HEK293 (cell line): ENCODE measurements around the gene PLSCR3.

Experiments
- CTCF ChIA-PET: fragments of 350-600 bp; formaldehyde crosslinking; extraction: SDS; loops from one replicate; lab custom pipeline; 2021; ENCODE audit warnings: antibody characterized with exemption; lab: Yijun Ruan, JAX
- POLR2A ChIA-PET: fragments of 300-600 bp; formaldehyde crosslinking; extraction: SDS; loops from one replicate; lab custom pipeline; 2020; ENCODE audit warnings: antibody characterized with exemption, inconsistent platforms; lab: Yijun Ruan, JAX
- H3K27ac ChIP-seq: fragments of 200-500 bp; sonication (Bioruptor generic); 2 replicates; pipeline ENCODE4 v1.5.1; 2014; ENCODE audit warnings: low read depth, low read length, control low read depth, inconsistent platforms; ENCODE audit errors: extremely low read depth
- H3K36me3 ChIP-seq, 2 experiments: fragments of 200-500 bp in 1 of 2; sonication (Bioruptor generic) in 1 of 2; 1 replicate in 1 of 2; 2 replicates in 1 of 2; pipeline ENCODE4 v1.5.1; 2014 to 2017; ENCODE audit warnings: inconsistent platforms in 2 of 2, low read length in 2 of 2; ENCODE audit not compliant: control insufficient read depth in 2 of 2, insufficient read depth in 1 of 2
- H3K4me1 ChIP-seq: fragments of 200-500 bp; sonication (Bioruptor generic); 2 replicates; pipeline ENCODE4 v1.5.1; 2014; ENCODE audit warnings: mild to moderate bottlenecking, low read length, inconsistent platforms; ENCODE audit not compliant: control insufficient read depth, insufficient read depth
- H3K4me3 ChIP-seq: 2 replicates; pipeline ENCODE4 v1.5.1; 2011; ENCODE audit warnings: low read depth, mild to moderate bottlenecking, control low read depth, low read length, moderate library complexity
- H3K9me3 ChIP-seq: fragments of 200-500 bp; sonication (Bioruptor generic); 2 replicates; pipeline ENCODE4 v1.5.1; 2014; ENCODE audit warnings: low read depth, low read length, inconsistent platforms; ENCODE audit not compliant: control insufficient read depth, insufficient read depth
- CTCF ChIP-seq: fragments of 450-650 bp; formaldehyde crosslinking; IDR thresholded peaks from 2 replicates; pipeline ENCODE4 v1.5.1; 2016; ENCODE audit warnings: missing biosample characterization, missing genetic modification characterization
- KLF8 ChIP-seq: fragments of 450-650 bp; formaldehyde crosslinking; IDR thresholded peaks from 2 replicates; pipeline ENCODE4 v1.5.1; 2016; ENCODE audit warnings: missing biosample characterization, missing genetic modification characterization
- KLF9 ChIP-seq: fragments of 450-650 bp; formaldehyde crosslinking; IDR thresholded peaks from 2 replicates; pipeline ENCODE4 v1.5.1; 2016; ENCODE audit warnings: missing biosample characterization, missing genetic modification characterization, low read depth
- PATZ1 ChIP-seq: fragments of 450-650 bp; formaldehyde crosslinking; IDR thresholded peaks from 2 replicates; pipeline ENCODE4 v1.5.1; 2016; ENCODE audit warnings: missing biosample characterization, missing genetic modification characterization
- PRDM6 ChIP-seq: fragments of 450-650 bp; formaldehyde crosslinking; IDR thresholded peaks from 2 replicates; pipeline ENCODE4 v1.5.1; 2017; ENCODE audit warnings: missing biosample characterization, missing genetic modification characterization
- SCRT2 ChIP-seq: fragments of 450-650 bp; formaldehyde crosslinking; IDR thresholded peaks from 2 replicates; pipeline ENCODE4 v1.5.1; 2016; ENCODE audit warnings: missing biosample characterization, missing genetic modification characterization
- ZBTB17 ChIP-seq: fragments of 450-650 bp; formaldehyde crosslinking; IDR thresholded peaks from 2 replicates; pipeline ENCODE4 v1.5.1; 2016; ENCODE audit warnings: missing biosample characterization, missing genetic modification characterization
- ZBTB26 ChIP-seq: fragments of 450-650 bp; formaldehyde crosslinking; optimal IDR thresholded peaks from 2 replicates; pipeline ENCODE3; 2016; ENCODE audit warnings: missing biosample characterization, mild to moderate bottlenecking, missing genetic modification characterization
- ZBTB6 ChIP-seq: fragments of 450-650 bp; formaldehyde crosslinking; IDR thresholded peaks from 2 replicates; pipeline ENCODE4 v1.5.1; 2017; ENCODE audit warnings: missing biosample characterization, missing genetic modification characterization
- ZBTB8A ChIP-seq: fragments of 450-650 bp; formaldehyde crosslinking; IDR thresholded peaks from 2 replicates; pipeline ENCODE4 v1.5.1; 2016; ENCODE audit warnings: missing biosample characterization, missing genetic modification characterization
- ZFHX2 ChIP-seq: fragments of 450-650 bp; formaldehyde crosslinking; conservative IDR thresholded peaks from 2 replicates; pipeline ENCODE4 v1.5.1; 2016; ENCODE audit warnings: missing biosample characterization, missing genetic modification characterization
- ZFP69B ChIP-seq: fragments of 450-650 bp; formaldehyde crosslinking; IDR thresholded peaks from 2 replicates; pipeline ENCODE4 v1.5.1; 2016; ENCODE audit warnings: missing biosample characterization, missing genetic modification characterization
- ZNF157 ChIP-seq: fragments of 450-650 bp; formaldehyde crosslinking; IDR thresholded peaks from 2 replicates; pipeline ENCODE4 v1.5.1; 2016; ENCODE audit warnings: missing biosample characterization, missing genetic modification characterization
- ZNF169 ChIP-seq: fragments of 450-650 bp; formaldehyde crosslinking; IDR thresholded peaks from 2 replicates; pipeline ENCODE4 v1.5.1; 2016; ENCODE audit warnings: missing biosample characterization, missing genetic modification characterization
- ZNF350 ChIP-seq: fragments of 450-650 bp; formaldehyde crosslinking; IDR thresholded peaks from 2 replicates; pipeline ENCODE4 v1.5.0; 2017; ENCODE audit warnings: missing biosample characterization, mild to moderate bottlenecking, missing genetic modification characterization
- ZNF501 ChIP-seq: fragments of 450-650 bp; formaldehyde crosslinking; IDR thresholded peaks from 2 replicates; pipeline ENCODE4 v1.5.1; 2016; ENCODE audit warnings: missing biosample characterization, missing genetic modification characterization
- ZNF518A ChIP-seq: fragments of 450-650 bp; formaldehyde crosslinking; conservative IDR thresholded peaks from 2 replicates; pipeline ENCODE4 v1.5.1; 2016; ENCODE audit warnings: low read depth, missing biosample characterization, missing genetic modification characterization
- ZNF658 ChIP-seq: fragments of 450-650 bp; formaldehyde crosslinking; IDR thresholded peaks from 2 replicates; pipeline ENCODE4; 2016; ENCODE audit warnings: missing biosample characterization, missing genetic modification characterization
- ZNF664 ChIP-seq: fragments of 450-650 bp; formaldehyde crosslinking; IDR thresholded peaks from 2 replicates; pipeline ENCODE4 v1.5.1; 2016; ENCODE audit warnings: missing biosample characterization, missing genetic modification characterization
- ZNF768 ChIP-seq: fragments of 450-650 bp; formaldehyde crosslinking; IDR thresholded peaks from 2 replicates; pipeline ENCODE4 v1.5.1; 2018; ENCODE audit warnings: missing biosample characterization, mild to moderate bottlenecking, missing genetic modification characterization

The PLSCR3 gene

GRCh38 chr17:7435676-7436555, 41.6 kb upstream of the PLSCR3 start (continued):
- TF ChIP-seq ZBTB6 (tag by site-specific recombination) (peak; percentile 21; the same call in 1 of the 2 replicates), ZNF169 (tag by site-specific recombination) (no peak), ZBTB17 (0 out of 2 replicates have a peak, but pooled peaks have one; percentile 15), ZFP69B (tag by site-specific recombination) (peak; percentile 90), PRDM6 (no peak), ZBTB8A (tag by site-specific recombination) (0 out of 2 replicates have a peak, but pooled peaks have one; percentile 19), CTCF (tag by site-specific recombination) (peak; percentile 67), PATZ1 (tag by site-specific recombination) (peak; percentile 86), ZNF768 (tag by site-specific recombination) (no peak), ZNF501 (tag by site-specific recombination) (0 out of 2 replicates have a peak, but pooled peaks have one; percentile 52), ZBTB26 (tag by site-specific recombination) (peak; percentile 33), ZNF658 (tag by site-specific recombination) (no peak), KLF8 (tag by site-specific recombination) (peak; percentile 77), ZFHX2 (tag by site-specific recombination) (peak; percentile 53; the same call in 1 of the 2 replicates), SCRT2 (peak; percentile 73), KLF9 (tag by site-specific recombination) (peak; percentile 38; the same call in 1 of the 2 replicates)

GRCh38 chr17:7432296-7432695, 38.0 kb upstream of the PLSCR3 start:
- POLR2A ChIA-PET: interaction anchor here (0.9 to 1.0 kb wide), 2 partner anchors 12 to 28 kb away, joined by 3 read pairs; partner anchors contain the start of genes CHRNB1 and TMEM256

More at GRCh38 chr17:7432296-7432695, 38.0 kb upstream of the PLSCR3 start:
- CTCF ChIA-PET: interaction anchor here (0.8 to 1.1 kb wide), 2 partner anchors 30 to 76 kb away, joined by 3 to 6 read pairs; no protein-coding TSS in a partner anchor
- TF ChIP-seq ZNF518A (tag by site-specific recombination) (no peak), ZNF350 (tag by site-specific recombination) (no peak), ZNF664 (tag by site-specific recombination) (no peak), ZNF157 (tag by site-specific recombination) (no peak)
- H3K4me1 ChIP-seq: peaks cover 9% of the 10 kb centered on the region
- no peak overlapping the region for H3K4me3 ChIP-seq
- H3K36me3 ChIP-seq: no peaks in the 10 kb centered on the region
- no peak overlapping the region for H3K27ac ChIP-seq
- H3K9me3 ChIP-seq: no peaks in the 10 kb centered on the region
